SU-DHL-6 (cell line): ENCODE results near the gene AURKAIP1.

Experiments used
- H2AFZ ChIP-seq: fragments of 200-600 bp; sonication (generic); 2 replicates; pipeline ENCODE4 v1.6.1; 2014; ENCODE audit warnings: low read depth, mild to moderate bottlenecking, moderate library complexity, mixed read lengths, antibody characterized with exemption, low read length; ENCODE audit not compliant: severe bottlenecking
- H3F3A ChIP-seq: fragments of 200-600 bp; shearing (Covaris generic); 2 replicates; pipeline ENCODE4 v1.6.0; 2016; ENCODE audit warnings: antibody characterized with exemption, mild to moderate bottlenecking; ENCODE audit not compliant: insufficient read depth
- H3K27ac ChIP-seq: fragments of 200-600 bp; sonication (generic); 2 replicates; pipeline ENCODE4 v1.5.1; 2016; ENCODE audit warnings: low read depth, mild to moderate bottlenecking, low read length, moderate library complexity, mixed read lengths
- H3K27me3 ChIP-seq: fragments of 200-600 bp; sonication (generic), shearing (Covaris generic); 2 replicates; pipeline ENCODE4 v1.6.0; 2014; ENCODE audit warnings: mild to moderate bottlenecking, low read length
- H3K36me3 ChIP-seq: fragments of 200-600 bp; sonication (generic); 2 replicates; pipeline ENCODE4 v1.6.1; 2014; ENCODE audit warnings: mild to moderate bottlenecking, low read length, mixed read lengths
- H3K4me2 ChIP-seq: fragments of 300-600, 200-600 bp; shearing (Covaris generic), sonication (generic); 2 replicates; pipeline ENCODE4 v1.6.0; 2014; ENCODE audit warnings: low read length, low read depth, mild to moderate bottlenecking; ENCODE audit not compliant: poor library complexity, severe bottlenecking
- H3K4me3 ChIP-seq: fragments of 200-600 bp; sonication (generic); 2 replicates; pipeline ENCODE4 v1.5.1; 2014; ENCODE audit warnings: antibody characterized with exemption, low read length, mild to moderate bottlenecking, mixed read lengths; ENCODE audit not compliant: insufficient read depth, poor library complexity, severe bottlenecking
- H3K79me2 ChIP-seq: fragments of 200-600 bp; sonication (generic); 2 replicates; pipeline ENCODE4 v1.6.1; 2014; ENCODE audit warnings: mild to moderate bottlenecking, low read length, moderate library complexity; ENCODE audit not compliant: insufficient read depth
- H3K9ac ChIP-seq: fragments of 200-600 bp; sonication (generic); 2 replicates; pipeline ENCODE4 v1.7.0; 2014; ENCODE audit warnings: mild to moderate bottlenecking, low read length
- H3K9me2 ChIP-seq: fragments of 200-600 bp; sonication (generic); replicated peaks from 2 replicates; pipeline ENCODE4 v1.6.1; 2014; ENCODE audit warnings: low read length; ENCODE audit not compliant: insufficient read depth
- H3K9me3 ChIP-seq: fragments of 200-600 bp; sonication (generic); 2 replicates; pipeline ENCODE4 v1.6.1; 2014; ENCODE audit warnings: low read length, mixed read lengths; ENCODE audit not compliant: insufficient read depth
- H4K20me1 ChIP-seq: fragments of 200-600 bp; sonication (generic); 2 replicates; pipeline ENCODE4 v1.6.1; 2014; ENCODE audit warnings: low read depth, mild to moderate bottlenecking, antibody characterized with exemption, low read length, moderate library complexity, mixed read lengths
- EZH2phosphoT487 ChIP-seq: fragments of 200-600 bp; sonication (generic), shearing (Covaris generic); conservative IDR thresholded peaks from 2 replicates; pipeline ENCODE4 v1.6.1; 2018; ENCODE audit warnings: mild to moderate bottlenecking, antibody characterized with exemption, low read length, moderate library complexity, mixed read lengths
- TF ChIP-seq, protein P1 (sequence below): fragments of 200-600 bp; sonication (generic); IDR thresholded peaks from one replicate; pipeline ENCODE4 v1.5.1; 2017; ENCODE audit warnings: antibody characterized with exemption, mild to moderate bottlenecking, low read length, moderate library complexity; ENCODE audit not compliant: insufficient read depth, poor library complexity, severe bottlenecking

The AURKAIP1 gene

DNA sequence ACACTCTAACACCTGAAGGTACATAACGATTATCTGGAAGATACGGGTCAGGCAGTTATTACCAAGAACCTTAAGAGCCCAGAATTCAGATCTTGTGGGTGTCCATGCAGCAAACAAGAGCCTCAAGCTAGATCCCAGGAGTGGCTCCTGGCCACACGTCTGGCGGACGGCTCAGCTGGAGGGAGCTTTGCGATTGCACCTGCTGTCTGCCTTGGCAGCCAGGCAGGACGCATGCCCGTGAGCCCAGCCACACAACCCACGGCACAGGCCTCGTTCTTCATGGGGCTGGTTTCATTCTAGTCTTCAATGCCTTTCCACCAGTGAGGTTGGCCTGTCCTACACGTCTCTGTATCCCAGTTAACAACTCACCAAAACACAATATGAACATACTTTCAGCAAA, 18.4 kb upstream of the AURKAIP1 start:
- Histone ChIP-seq H3K4me2 (no peak overlapping the region), H3K36me3 (peaks cover 39% of the 10 kb centered on the region), H3K9me2 (no peaks in the 10 kb centered on the region), H3K27me3 (no peaks in the 10 kb centered on the region), H3F3A (no peaks in the 10 kb centered on the region), H3K9ac (no peak overlapping the region), H2AFZ (no peak overlapping the region), H3K4me3 (no peak overlapping the region), H3K9me3 (no peaks in the 10 kb centered on the region), H3K79me2 (peaks cover 35% of the 10 kb centered on the region), H3K27ac (no peak overlapping the region), H4K20me1 (no peaks in the 10 kb centered on the region; the same call in 1 of the 2 replicates)
- TF ChIP-seq EZH2phosphoT487, result no peak
- TF ChIP-seq, protein P1, sequence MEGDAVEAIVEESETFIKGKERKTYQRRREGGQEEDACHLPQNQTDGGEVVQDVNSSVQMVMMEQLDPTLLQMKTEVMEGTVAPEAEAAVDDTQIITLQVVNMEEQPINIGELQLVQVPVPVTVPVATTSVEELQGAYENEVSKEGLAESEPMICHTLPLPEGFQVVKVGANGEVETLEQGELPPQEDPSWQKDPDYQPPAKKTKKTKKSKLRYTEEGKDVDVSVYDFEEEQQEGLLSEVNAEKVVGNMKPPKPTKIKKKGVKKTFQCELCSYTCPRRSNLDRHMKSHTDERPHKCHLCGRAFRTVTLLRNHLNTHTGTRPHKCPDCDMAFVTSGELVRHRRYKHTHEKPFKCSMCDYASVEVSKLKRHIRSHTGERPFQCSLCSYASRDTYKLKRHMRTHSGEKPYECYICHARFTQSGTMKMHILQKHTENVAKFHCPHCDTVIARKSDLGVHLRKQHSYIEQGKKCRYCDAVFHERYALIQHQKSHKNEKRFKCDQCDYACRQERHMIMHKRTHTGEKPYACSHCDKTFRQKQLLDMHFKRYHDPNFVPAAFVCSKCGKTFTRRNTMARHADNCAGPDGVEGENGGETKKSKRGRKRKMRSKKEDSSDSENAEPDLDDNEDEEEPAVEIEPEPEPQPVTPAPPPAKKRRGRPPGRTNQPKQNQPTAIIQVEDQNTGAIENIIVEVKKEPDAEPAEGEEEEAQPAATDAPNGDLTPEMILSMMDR, result no peak

DNA sequence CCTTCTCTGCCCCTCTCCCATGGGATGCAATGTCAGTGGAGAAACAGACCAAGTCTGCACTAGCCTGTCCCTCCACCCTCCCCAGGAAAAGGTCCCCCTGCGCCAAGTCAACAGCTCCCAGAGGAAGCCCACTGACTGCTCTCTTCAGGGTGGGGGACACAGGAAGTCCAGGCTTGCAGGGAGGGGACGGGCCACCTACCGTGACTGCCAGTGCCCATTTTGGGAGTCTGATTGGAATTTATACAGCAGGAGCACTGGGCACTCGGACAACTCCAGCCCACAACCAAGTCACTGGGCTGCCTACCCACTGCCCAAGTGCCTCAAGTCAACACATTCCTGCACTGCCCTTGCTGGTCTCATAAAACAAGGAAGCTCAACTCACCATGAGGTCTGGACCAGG, 18.0 kb upstream of the AURKAIP1 start:
- H3K27me3 ChIP-seq, result no peaks in the 10 kb centered on the region

DNA sequence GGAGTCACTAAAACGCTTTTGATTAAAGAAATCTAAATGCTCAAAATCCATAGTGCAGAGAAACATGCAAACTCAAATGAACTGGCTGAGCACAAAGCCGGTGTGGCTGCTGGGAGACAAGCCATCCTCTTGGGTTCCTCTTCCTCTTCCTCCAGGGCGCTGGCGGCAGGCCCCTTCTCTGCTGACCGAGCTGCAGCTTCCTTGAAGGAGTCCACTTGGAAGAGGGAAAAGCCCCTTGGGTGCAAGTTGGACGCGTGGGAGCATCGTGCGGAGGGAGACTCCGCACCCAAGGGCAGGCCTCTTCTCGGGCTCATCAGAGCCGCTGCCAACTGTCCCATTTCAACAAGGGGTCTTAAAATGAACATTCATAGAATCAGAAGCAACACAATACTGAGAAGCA, 16.2 kb upstream of the AURKAIP1 start:
- no peaks in the 10 kb centered on the region for H3K9me3 ChIP-seq
- peaks cover 36% of the 10 kb centered on the region for H3K36me3 ChIP-seq
- TF ChIP-seq EZH2phosphoT487, result no peak
- TF ChIP-seq, protein P1, result no peak
- H3K27ac ChIP-seq, result no peak overlapping the region
- H2AFZ ChIP-seq, result no peak overlapping the region
- H3K9ac ChIP-seq, result no peak overlapping the region
- peaks cover 19% of the 10 kb centered on the region for H3K79me2 ChIP-seq
- no peak overlapping the region for H3K4me2 ChIP-seq
- no peaks in the 10 kb centered on the region; the same call in 1 of the 2 replicates for H4K20me1 ChIP-seq
- no peak overlapping the region for H3K4me3 ChIP-seq
- H3K9me2 ChIP-seq, result no peaks in the 10 kb centered on the region
- no peaks in the 10 kb centered on the region for H3F3A ChIP-seq
- no peaks in the 10 kb centered on the region for H3K27me3 ChIP-seq

More for the DNA sequence above, 18.0 kb upstream of the AURKAIP1 start:
- TF ChIP-seq, protein P1, result no peak
- TF ChIP-seq EZH2phosphoT487, result no peak
- Histone ChIP-seq H3K9me3 (no peaks in the 10 kb centered on the region), H3K9ac (no peak overlapping the region), H3K36me3 (peaks cover 39% of the 10 kb centered on the region), H2AFZ (no peak overlapping the region), H3K4me3 (no peak overlapping the region), H3K4me2 (no peak overlapping the region), H3F3A (no peaks in the 10 kb centered on the region), H3K79me2 (peaks cover 31% of the 10 kb centered on the region), H3K9me2 (no peaks in the 10 kb centered on the region), H4K20me1 (no peaks in the 10 kb centered on the region; the same call in 1 of the 2 replicates), H3K27ac (no peak overlapping the region)
